Stimulated activated CD4-positive, alpha-beta T cell treated with anti-CD3 and anti-CD28 coated beads, Interleukin-15, amount 100 ng/mL, for 24 hours (primary cell): ENCODE results near the gene BBS1.
"Not testable (repeated sequence)": the region's sequence is repeated elsewhere in the genome, so short reads cannot be mapped to it uniquely, and the experiment has no call there.

Experiments used
- DNase-seq: peaks from one replicate; pipeline ENCODE4 v3.0.0-alpha.2; 2020

Gene BBS1

GRCh38 chr11:66529069-66529468 lies 18.6 kb downstream of the BBS1 start:
- DNase-seq: no peak

GRCh38 chr11:66529655-66530054 lies 19.2 kb downstream of the BBS1 start:
- DNase-seq: no peak

GRCh38 chr11:66530927-66531709 lies 20.7 kb downstream of the BBS1 start:
- DNase-seq: no peak

- no peak for DNase-seq
These were observed 21.4 kb downstream of the BBS1 start for GRCh38 chr11:66531841-66532240.

GRCh38 chr11:66532784-66533183 lies 22.3 kb downstream of the BBS1 start:
- no peak for DNase-seq

GRCh38 chr11:66539170-66539869 lies 28.9 kb downstream of the BBS1 start:
- DNase-seq: no peak

GRCh38 chr11:66539870-66540213 lies 29.4 kb downstream of the BBS1 start:
- no peak for DNase-seq

GRCh38 chr11:66540598-66540997 lies 30.2 kb downstream of the BBS1 start:
- DNase-seq: not testable (repeated sequence)

GRCh38 chr11:66541892-66542291 lies 31.5 kb downstream of the BBS1 start:
- no peak for DNase-seq

GRCh38 chr11:66542362-66542761 lies 31.9 kb downstream of the BBS1 start:
- DNase-seq: no peak

GRCh38 chr11:66543263-66544107 lies 33.0 kb downstream of the BBS1 start:
- peak; percentile 66 for DNase-seq

- not testable (repeated sequence) for DNase-seq
These were observed 34.5 kb downstream of the BBS1 start for GRCh38 chr11:66544952-66545351.

GRCh38 chr11:66545701-66546367 lies 35.4 kb downstream of the BBS1 start, which contains the start of gene ZDHHC24:
Gene ZDHHC24, minus strand, starts transcription at chr11:66546048. Its CDS starts 45 bp downstream, at chr11:66546003.
- DNase-seq: peak; percentile 97

- DNase-seq: peak; percentile 41
These were observed 36.0 kb downstream of the BBS1 start, which contains the start of gene ACTN3 for GRCh38 chr11:66546368-66546965. Gene ACTN3, plus strand, starts transcription at chr11:66546903. Its CDS starts 35 bp downstream, at chr11:66546938.

- DNase-seq: no peak
These were observed 36.7 kb downstream of the BBS1 start for GRCh38 chr11:66546966-66547661.

GRCh38 chr11:66547662-66548009 lies 37.2 kb downstream of the BBS1 start:
- no peak for DNase-seq

GRCh38 chr11:66548041-66548440 lies 37.6 kb downstream of the BBS1 start:
- no peak for DNase-seq

- no peak for DNase-seq
These were observed 38.6 kb downstream of the BBS1 start for GRCh38 chr11:66548774-66549630.

- no peak for DNase-seq
These were observed 39.3 kb downstream of the BBS1 start for GRCh38 chr11:66549696-66550095.

GRCh38 chr11:66550887-66551286 lies 40.5 kb downstream of the BBS1 start:
- no peak for DNase-seq

GRCh38 chr11:66554602-66555001 lies 44.2 kb downstream of the BBS1 start:
- DNase-seq: no peak
